HG02798 (cell line): ENCODE data around the gene BDP1.
"Not testable (repeated sequence)": the region's sequence is repeated elsewhere in the genome, so short reads cannot be mapped to it uniquely, and the experiment has no call there.

Experiments
- ATAC-seq: cut with Tn5 transposase; IDR thresholded peaks from one replicate; pipeline ENCODE4 v1.9.1; 2021; ENCODE audit warnings: mild to moderate bottlenecking; ENCODE audit not compliant: unreplicated experiment, poor library complexity

The BDP1 gene

GRCh38 chr5:71455427-71456361, at the start of gene BDP1:
Gene BDP1 (plus strand): TSS chr5:71455651. CDS start chr5:71455878, 227 bp downstream.
- ATAC-seq: peak; percentile 95

- ATAC-seq: not testable (repeated sequence)
Measured at GRCh38 chr5:71410088-71410487, 45.4 kb upstream of the BDP1 start.

GRCh38 chr5:71415626-71416025, 39.8 kb upstream of the BDP1 start:
- ATAC-seq: not testable (repeated sequence)

GRCh38 chr5:71418026-71418425, 37.4 kb upstream of the BDP1 start:
- not testable (repeated sequence) for ATAC-seq

GRCh38 chr5:71421278-71421677, 34.2 kb upstream of the BDP1 start:
- not testable (repeated sequence) for ATAC-seq

- not testable (repeated sequence) for ATAC-seq
Measured at GRCh38 chr5:71423896-71424295, 31.6 kb upstream of the BDP1 start.

GRCh38 chr5:71426686-71427474, 28.6 kb upstream of the BDP1 start:
- not testable (repeated sequence) for ATAC-seq

GRCh38 chr5:71432410-71432809, 23.0 kb upstream of the BDP1 start:
- not testable (repeated sequence) for ATAC-seq

GRCh38 chr5:71434825-71435224, 20.6 kb upstream of the BDP1 start:
- ATAC-seq: not testable (repeated sequence)

- ATAC-seq: not testable (repeated sequence)
Measured at GRCh38 chr5:71441564-71441963, 13.9 kb upstream of the BDP1 start.

GRCh38 chr5:71443891-71444290, 11.6 kb upstream of the BDP1 start:
- ATAC-seq: not testable (repeated sequence)

- ATAC-seq: not testable (repeated sequence)
Measured at GRCh38 chr5:71445015-71445414, 10.4 kb upstream of the BDP1 start.

GRCh38 chr5:71445523-71446152, 9.8 kb upstream of the BDP1 start:
- not testable (repeated sequence) for ATAC-seq

- peak; percentile 15 for ATAC-seq
Measured at GRCh38 chr5:71446540-71447216, 8.8 kb upstream of the BDP1 start.

- ATAC-seq: peak; percentile 92
Measured at GRCh38 chr5:71447218-71447808, 8.1 kb upstream of the BDP1 start.

GRCh38 chr5:71452876-71453275, 2.6 kb upstream of the BDP1 start:
- no peak for ATAC-seq

- ATAC-seq: no peak
Measured at GRCh38 chr5:71454913-71455312, 538 bp upstream of the BDP1 start.

- ATAC-seq: no peak
Measured at GRCh38 chr5:71456362-71456743, 902 bp downstream of the BDP1 start.

GRCh38 chr5:71457106-71457505, 1.7 kb downstream of the BDP1 start:
- no peak for ATAC-seq

GRCh38 chr5:71460693-71461092, 5.2 kb downstream of the BDP1 start:
- ATAC-seq: no peak
